HT1080 (cell line): ENCODE results near the gene PFKFB4. TPM values are rescaled to one million over a fixed set of nuclear protein-coding genes. Genes with fewer than 3 reads are reported as not detected.
"Not testable (repeated sequence)": the region's sequence is repeated elsewhere in the genome, so short reads cannot be mapped to it uniquely, and the experiment has no call there.

ENCODE experiments used
- DNase-seq: peaks from one replicate; pipeline ENCODE4 v3.0.0-alpha.2; 2015; ENCODE audit warnings: low read depth
- total RNA-seq: library from RNA; depleted of rRNA; stranded (reverse); fragments of >200 nt; shearing (Covaris generic); gene quantifications from 2 replicates; pipeline ENCODE4 v1.2.3, GENCODE V29; 2014

The PFKFB4 gene
- total RNA-seq, 1 experiment from 2014 or later, result 27.2 TPM

DNA sequence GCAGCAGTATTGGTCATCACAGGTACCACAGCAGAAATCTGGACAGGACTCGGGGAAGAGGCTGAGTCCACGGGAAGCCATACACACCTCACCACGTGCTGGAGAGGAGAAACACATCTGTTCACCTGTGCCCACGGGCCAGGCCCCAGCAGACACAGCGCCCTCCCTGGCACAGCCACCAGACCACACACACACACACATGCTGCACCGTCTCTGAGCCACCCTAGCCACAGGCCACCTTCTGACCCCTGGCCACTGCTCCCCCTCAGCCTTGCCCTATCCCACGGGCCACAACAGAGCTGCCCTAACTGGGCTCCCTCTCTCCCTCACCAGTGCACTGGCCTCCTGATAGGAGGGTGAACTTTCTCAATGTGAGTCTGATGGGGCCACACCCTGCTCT is 55.4 kb downstream of the PFKFB4 start:
- DNase-seq, result no peak

DNA sequence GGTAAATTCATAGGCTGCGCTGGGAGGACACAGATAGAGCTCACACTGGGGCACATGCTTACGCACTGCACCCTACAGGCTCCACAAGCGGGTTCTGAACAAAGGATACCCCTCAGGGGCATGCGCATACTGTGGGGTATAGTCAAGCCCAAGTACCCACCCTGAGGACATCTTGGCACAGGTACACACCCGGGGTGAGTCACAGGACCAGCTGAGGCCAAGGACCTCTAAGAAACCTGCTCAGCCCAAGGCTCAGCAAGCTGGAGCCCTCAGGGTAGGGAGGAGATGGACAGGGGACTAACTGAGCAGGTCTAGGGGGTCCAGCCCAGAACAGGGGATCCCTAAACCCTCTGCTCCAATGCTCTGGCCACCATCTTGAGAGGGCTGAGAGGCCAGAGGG is 55.9 kb downstream of the PFKFB4 start:
- DNase-seq, result no peak

- no peak for DNase-seq
Measured at GRCh38 chr3:48493203-48493501, 63.5 kb downstream of the PFKFB4 start.

GRCh38 chr3:48492461-48493202 is 64.0 kb downstream of the PFKFB4 start:
- DNase-seq, result no peak

- no peak for DNase-seq
Measured at GRCh38 chr3:48486952-48487351, 69.7 kb downstream of the PFKFB4 start.

DNA sequence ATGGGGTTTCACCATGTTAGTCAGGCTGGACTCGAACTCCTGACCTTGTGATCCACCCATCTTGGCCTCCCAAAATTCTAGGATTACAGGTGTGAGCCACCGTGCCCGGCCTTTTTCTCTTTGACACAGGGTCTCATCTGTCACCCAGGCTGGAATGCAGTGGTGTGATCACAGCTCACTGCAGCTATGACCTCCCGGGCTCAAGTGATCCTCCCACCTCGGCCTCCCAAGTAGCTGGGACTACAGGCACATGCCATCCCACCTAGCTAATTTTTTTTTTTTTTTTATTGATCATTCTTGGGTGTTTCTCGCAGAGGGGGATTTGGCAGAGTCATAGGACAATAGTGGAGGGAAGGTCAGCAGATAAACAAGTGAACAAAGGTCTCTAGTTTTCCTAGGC is 73.8 kb downstream of the PFKFB4 start:
- DNase-seq, result not testable (repeated sequence)

GRCh38 chr3:48480891-48481290 is 75.7 kb downstream of the PFKFB4 start:
- DNase-seq, result not testable (repeated sequence)

- DNase-seq, result no peak
Measured at GRCh38 chr3:48478626-48479555, 77.7 kb downstream of the PFKFB4 start.

DNA sequence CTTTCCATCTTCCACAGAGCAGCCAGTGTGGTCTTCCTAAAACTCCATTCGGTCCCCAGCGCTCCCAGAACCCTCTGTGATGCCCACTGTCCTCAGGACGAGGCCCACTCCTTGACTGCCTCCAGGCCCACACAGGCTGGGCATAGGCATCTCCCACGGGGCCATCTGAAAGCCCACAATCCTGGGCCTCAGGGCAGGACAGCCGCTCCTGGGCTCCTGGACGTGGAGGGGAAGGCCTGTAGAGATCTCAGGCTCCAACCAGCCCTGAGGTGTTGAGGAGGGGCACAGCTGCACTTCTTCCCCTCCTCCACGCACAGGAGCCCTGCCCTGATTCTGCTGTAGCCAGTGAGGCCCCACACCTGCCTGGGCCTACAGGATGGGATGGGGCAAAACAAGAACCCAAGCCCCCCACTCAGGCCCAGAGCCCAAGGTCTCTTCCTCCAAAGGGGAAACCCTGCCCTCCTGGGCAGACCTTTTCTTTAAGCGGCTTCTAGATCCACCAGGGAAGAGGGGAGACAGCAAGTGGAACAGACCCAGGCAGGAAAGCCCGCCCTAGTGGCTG is 78.6 kb downstream of the PFKFB4 start:
- no peak for DNase-seq

- no peak for DNase-seq
Measured at GRCh38 chr3:48476426-48477053, 80.1 kb downstream of the PFKFB4 start.

GRCh38 chr3:48475188-48475587 is 81.4 kb downstream of the PFKFB4 start:
- no peak for DNase-seq

GRCh38 chr3:48474619-48475018 is 82.0 kb downstream of the PFKFB4 start:
- no peak for DNase-seq

- DNase-seq, result not testable (repeated sequence)
Measured at GRCh38 chr3:48474031-48474430, 82.6 kb downstream of the PFKFB4 start.

- DNase-seq, result no peak
Measured at GRCh38 chr3:48473617-48473952, 83.0 kb downstream of the PFKFB4 start.

- DNase-seq, result peak; percentile 94
Measured at GRCh38 chr3:48472923-48473616, 83.5 kb downstream of the PFKFB4 start.

DNA sequence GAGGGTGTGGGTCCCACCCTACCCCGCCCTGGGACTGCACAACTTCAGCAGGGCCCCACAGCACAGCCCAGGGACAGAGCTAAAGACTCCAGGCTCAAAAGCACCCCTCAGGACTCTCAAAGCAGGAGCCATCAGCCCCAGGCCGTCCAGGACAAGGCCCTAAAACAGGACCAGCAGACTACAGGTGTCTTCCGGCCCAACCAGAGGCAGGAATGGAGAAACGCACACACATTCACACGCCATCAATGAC is 84.0 kb downstream of the PFKFB4 start:
- no peak for DNase-seq

- no peak for DNase-seq
Measured at GRCh38 chr3:48470286-48470685, 86.3 kb downstream of the PFKFB4 start.

GRCh38 chr3:48469046-48469915 is 87.3 kb downstream of the PFKFB4 start:
- DNase-seq, result no peak

GRCh38 chr3:48468329-48468731 is 88.3 kb downstream of the PFKFB4 start:
- no peak for DNase-seq
